Fibroblast of skin of abdomen (primary cell): ENCODE measurements around the gene UTF1.

Experiments used
- DNase-seq: peaks from one replicate; pipeline ENCODE4 v3.0.0-alpha.2; 2013

Gene UTF1

GRCh38 chr10:133266056-133266795, 36.2 kb downstream of the UTF1 start:
- DNase-seq = no peak

- no peak for DNase-seq
These were observed 37.3 kb downstream of the UTF1 start for GRCh38 chr10:133267293-133267692.

GRCh38 chr10:133267829-133268228, 37.8 kb downstream of the UTF1 start:
- DNase-seq = no peak

GRCh38 chr10:133268532-133268931, 38.5 kb downstream of the UTF1 start:
- DNase-seq = no peak

- no peak for DNase-seq
These were observed 39.4 kb downstream of the UTF1 start for GRCh38 chr10:133269367-133269766.

- no peak for DNase-seq
These were observed 40.2 kb downstream of the UTF1 start for GRCh38 chr10:133270204-133270603.

- no peak for DNase-seq
These were observed 40.8 kb downstream of the UTF1 start for GRCh38 chr10:133270773-133271297.

GRCh38 chr10:133271521-133272300, 41.7 kb downstream of the UTF1 start:
- no peak for DNase-seq

GRCh38 chr10:133272301-133272963, 42.4 kb downstream of the UTF1 start:
- DNase-seq = no peak

GRCh38 chr10:133272964-133273420, 43.0 kb downstream of the UTF1 start:
- DNase-seq = no peak

GRCh38 chr10:133273534-133274143, 43.6 kb downstream of the UTF1 start:
- no peak for DNase-seq

- DNase-seq = no peak
These were observed 45.0 kb downstream of the UTF1 start for GRCh38 chr10:133274751-133275683.

GRCh38 chr10:133275684-133276092, 45.7 kb downstream of the UTF1 start:
- no peak for DNase-seq

GRCh38 chr10:133276100-133276434, 46.0 kb downstream of the UTF1 start:
- no peak for DNase-seq

- no peak for DNase-seq
These were observed 46.6 kb downstream of the UTF1 start, which contains the start of gene ADAM8 for GRCh38 chr10:133276435-133277201. Gene ADAM8 (minus strand): TSS chr10:133276868. CDS start chr10:133276817, 51 bp downstream.

- no peak for DNase-seq
These were observed 47.4 kb downstream of the UTF1 start for GRCh38 chr10:133277277-133277992.

GRCh38 chr10:133277993-133278576, 48.1 kb downstream of the UTF1 start:
- DNase-seq = no peak

GRCh38 chr10:133278577-133279265, 48.7 kb downstream of the UTF1 start:
- DNase-seq = peak; percentile 31
